Right lobe of liver (tissue), 4 donors: ENCODE results near the gene SLC9A7.

Source experiments
- POLR2A ChIP-seq: fragments of 450-650 bp; IDR thresholded peaks from one replicate; pipeline ENCODE4 v1.6.1; 2017; ENCODE audit warnings: antibody characterized with exemption, mild to moderate bottlenecking
- TF ChIP-seq, protein P1 (sequence below), 4 donors: fragments of 200-600 bp in 3 of 4; fragments of 450-650 bp in 1 of 4; IDR thresholded peaks; one replicate each; pipeline versions ENCODE4 v1.5.1 to v1.8.0; 2016 to 2022; ENCODE audit warnings: antibody characterized with exemption in 4 of 4, mild to moderate bottlenecking in 2 of 4
- donor health status: DM: no; HTN: no; CAD: no.
- donor health status: DM: no; HTN: no; CAD: no.
- donor health status: DM: no; HTN: yes; CAD: no.

DNA sequence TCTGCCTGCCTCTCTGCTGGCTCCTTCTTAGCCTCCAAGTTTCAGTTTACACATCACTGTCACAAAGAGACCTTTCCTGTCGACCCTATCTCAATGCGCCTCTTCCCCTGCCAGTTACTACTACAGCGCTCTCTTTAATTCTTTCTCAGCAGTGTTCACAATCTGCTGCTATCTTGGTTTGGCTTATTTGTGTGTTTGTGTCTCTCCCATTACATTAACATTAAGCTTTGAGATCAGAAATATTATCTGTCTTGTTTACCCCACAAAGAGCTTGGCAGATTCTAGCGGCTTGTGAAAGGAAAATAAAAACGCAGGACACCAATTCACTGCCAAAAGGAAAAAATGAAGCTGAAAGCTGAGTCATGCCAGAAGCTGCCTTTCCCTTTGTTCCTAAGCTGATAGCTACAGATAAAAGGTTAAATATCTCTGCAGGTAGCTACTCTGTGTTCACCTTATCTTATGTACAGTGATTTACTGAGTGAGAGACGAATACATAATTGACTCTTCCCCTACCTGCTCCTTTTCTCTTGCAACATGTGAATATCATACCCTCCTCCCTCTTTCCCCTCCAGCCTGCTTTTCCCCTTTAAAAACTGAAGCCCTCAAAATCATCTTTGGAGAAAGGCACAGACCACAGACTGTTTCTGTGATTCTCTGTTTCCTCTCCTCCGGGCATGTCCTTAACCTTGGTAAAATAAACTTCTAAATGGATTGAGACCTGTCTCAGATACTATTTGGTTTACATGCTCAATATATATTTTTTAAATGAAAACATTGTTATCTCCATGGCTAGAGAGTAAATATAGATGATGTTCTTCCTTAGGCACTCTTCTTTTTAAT lies 19.3 kb upstream of the SLC9A7 start:
- no peak for TF ChIP-seq POLR2A
- TF ChIP-seq, protein P1, sequence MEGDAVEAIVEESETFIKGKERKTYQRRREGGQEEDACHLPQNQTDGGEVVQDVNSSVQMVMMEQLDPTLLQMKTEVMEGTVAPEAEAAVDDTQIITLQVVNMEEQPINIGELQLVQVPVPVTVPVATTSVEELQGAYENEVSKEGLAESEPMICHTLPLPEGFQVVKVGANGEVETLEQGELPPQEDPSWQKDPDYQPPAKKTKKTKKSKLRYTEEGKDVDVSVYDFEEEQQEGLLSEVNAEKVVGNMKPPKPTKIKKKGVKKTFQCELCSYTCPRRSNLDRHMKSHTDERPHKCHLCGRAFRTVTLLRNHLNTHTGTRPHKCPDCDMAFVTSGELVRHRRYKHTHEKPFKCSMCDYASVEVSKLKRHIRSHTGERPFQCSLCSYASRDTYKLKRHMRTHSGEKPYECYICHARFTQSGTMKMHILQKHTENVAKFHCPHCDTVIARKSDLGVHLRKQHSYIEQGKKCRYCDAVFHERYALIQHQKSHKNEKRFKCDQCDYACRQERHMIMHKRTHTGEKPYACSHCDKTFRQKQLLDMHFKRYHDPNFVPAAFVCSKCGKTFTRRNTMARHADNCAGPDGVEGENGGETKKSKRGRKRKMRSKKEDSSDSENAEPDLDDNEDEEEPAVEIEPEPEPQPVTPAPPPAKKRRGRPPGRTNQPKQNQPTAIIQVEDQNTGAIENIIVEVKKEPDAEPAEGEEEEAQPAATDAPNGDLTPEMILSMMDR (IDR thresholded peaks at IDR 0.05) = no peak
